Hepatocyte (in vitro differentiated cells): ENCODE measurements around the gene ADAMTS3. TPM values are rescaled to one million over a fixed set of nuclear protein-coding genes. Genes with fewer than 3 reads are reported as not detected.

Experiments used
- DNase-seq: peaks from one replicate; pipeline ENCODE4 v3.0.0-alpha.2; 2016; ENCODE audit warnings: low spot score
- H2AFZ ChIP-seq: fragments of 200-600 bp; sonication (generic); 2 replicates; pipeline ENCODE4 v1.6.0; 2016; ENCODE audit warnings: antibody characterized with exemption, mild to moderate bottlenecking
- H3K27ac ChIP-seq: fragments of 200-600 bp; sonication (generic); 2 replicates; pipeline ENCODE4 v1.5.1; 2016; ENCODE audit warnings: mild to moderate bottlenecking
- H3K27me3 ChIP-seq: fragments of 200-600 bp; sonication (generic); 2 replicates; pipeline ENCODE4 v1.6.1; 2016
- H3K36me3 ChIP-seq: fragments of 200-600 bp; sonication (generic); replicated peaks from 2 replicates; pipeline ENCODE4 v1.5.1; 2016; ENCODE audit warnings: low read depth; ENCODE audit not compliant: insufficient read depth
- H3K4me1 ChIP-seq: fragments of 200-600 bp; sonication (generic); 2 replicates; pipeline ENCODE4 v1.5.1; 2016; ENCODE audit warnings: mild to moderate bottlenecking, moderate library complexity; ENCODE audit not compliant: insufficient read depth
- H3K4me2 ChIP-seq: fragments of 200-600 bp; sonication (generic); 2 replicates; pipeline ENCODE4 v1.6.0; 2016
- H3K4me3 ChIP-seq: fragments of 200-600 bp; sonication (generic); 2 replicates; pipeline ENCODE4 v1.5.1; 2016; ENCODE audit warnings: mild to moderate bottlenecking
- H3K79me2 ChIP-seq: fragments of 200-600 bp; sonication (generic); 2 replicates; pipeline ENCODE4 v1.6.0; 2017; ENCODE audit warnings: mild to moderate bottlenecking
- H3K9me2 ChIP-seq: fragments of 200-600 bp; sonication (generic); replicated peaks from 2 replicates; pipeline ENCODE4 v1.6.0; 2017; ENCODE audit warnings: mild to moderate bottlenecking; ENCODE audit not compliant: insufficient read depth
- H3K9me3 ChIP-seq: fragments of 200-600 bp; sonication (generic); 2 replicates; pipeline ENCODE4 v1.5.1; 2016; ENCODE audit warnings: low read depth, mild to moderate bottlenecking
- H4K20me1 ChIP-seq: fragments of 200-600 bp; sonication (generic); 2 replicates; pipeline ENCODE4 v1.6.0; 2016; ENCODE audit warnings: mild to moderate bottlenecking; ENCODE audit not compliant: insufficient read depth, poor library complexity, severe bottlenecking
- CTCF ChIP-seq: fragments of 200-600 bp; sonication (generic); IDR thresholded peaks from 2 replicates; pipeline ENCODE4 v1.5.1; 2016; ENCODE audit warnings: antibody characterized with exemption, mild to moderate bottlenecking; ENCODE audit not compliant: poor library complexity
- EZH2 ChIP-seq: fragments of 200-600 bp; sonication (generic); IDR thresholded peaks from 2 replicates; pipeline ENCODE4 v1.6.1; 2016; ENCODE audit warnings: antibody characterized with exemption, mild to moderate bottlenecking, borderline replicate concordance
- EZH2phosphoT487 ChIP-seq: fragments of 200-600 bp; sonication (generic); IDR thresholded peaks from one replicate; pipeline ENCODE4 v1.6.1; 2018; ENCODE audit warnings: antibody characterized with exemption, mild to moderate bottlenecking, low read depth, moderate library complexity; ENCODE audit not compliant: unreplicated experiment, severe bottlenecking
- WGBS: methylation state at CpG from one replicate; pipeline ENCODE4 v1.1.6; 2016; ENCODE audit warnings: low lambda C conversion rate; ENCODE audit errors: missing lambda C conversion rate; 5-methylcytosine and 5-hydroxymethylcytosine counted together
- polyA plus RNA-seq: library from polyadenylated mRNA; unstranded; fragments of >200 nt; fragmentation: Nextera tagmentation; extraction: Ambion mirVana; gene quantifications from 2 replicates; pipeline ENCODE4 v1.2.1, GENCODE V29; 2016
- total RNA-seq: library from RNA; depleted of rRNA; stranded (reverse); fragments of >200 nt; gene quantifications from 2 replicates; pipeline ENCODE4 v1.2.3, GENCODE V29; 2014

The ADAMTS3 gene
- total and polyA plus RNA-seq, 2 experiments from 2014 or later, result 0.59 to 5.8 TPM

DNA sequence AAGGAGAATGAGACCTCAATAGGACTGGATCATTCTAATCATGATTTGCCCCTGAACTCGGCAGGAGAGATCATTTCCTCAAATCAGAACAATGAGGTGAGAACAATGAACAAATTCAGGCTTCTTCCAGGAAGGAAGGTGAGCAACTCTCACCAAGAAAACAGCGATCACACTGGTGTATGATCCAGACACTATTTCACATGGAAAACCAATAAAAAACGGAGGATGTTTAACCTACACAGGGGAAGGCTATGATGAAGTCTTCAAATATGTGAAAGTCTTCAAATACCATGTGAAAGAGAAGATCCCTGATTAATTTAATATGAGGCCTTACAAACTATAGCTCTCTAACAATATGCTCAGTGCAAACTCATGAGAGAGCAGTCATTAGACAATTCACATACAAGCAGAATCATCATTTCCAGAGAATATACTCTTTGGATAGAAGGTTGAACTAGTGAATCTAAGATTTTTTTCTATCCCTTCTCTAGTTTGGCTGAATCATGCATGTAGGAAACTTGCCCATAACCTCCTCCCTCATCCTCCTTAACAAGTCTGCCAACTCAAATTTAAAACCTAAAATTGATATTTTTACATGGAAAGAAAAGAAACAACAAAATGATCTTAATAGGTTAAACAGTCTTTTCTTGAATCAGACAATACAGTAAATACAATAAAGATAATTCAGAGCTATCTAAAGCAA is 122.5 kb downstream of the ADAMTS3 start:
- no peak for DNase-seq
- Histone ChIP-seq H3K27ac (no peak overlapping the region), H3K4me2 (no peak overlapping the region), H4K20me1 (no peaks in the 10 kb centered on the region), H3K4me1 (no peaks in the 10 kb centered on the region), H2AFZ (no peak overlapping the region), H3K79me2 (no peaks in the 10 kb centered on the region), H3K9me2 (no peaks in the 10 kb centered on the region), H3K27me3 (no peaks in the 10 kb centered on the region), H3K36me3 (no peaks in the 10 kb centered on the region), H3K4me3 (no peak overlapping the region), H3K9me3 (no peaks in the 10 kb centered on the region)
- no peak for TF ChIP-seq CTCF
- TF ChIP-seq EZH2, result no peak
- TF ChIP-seq EZH2phosphoT487, result no peak
- 81% methylated on average over 3 of the region's 3 CpGs for WGBS

DNA sequence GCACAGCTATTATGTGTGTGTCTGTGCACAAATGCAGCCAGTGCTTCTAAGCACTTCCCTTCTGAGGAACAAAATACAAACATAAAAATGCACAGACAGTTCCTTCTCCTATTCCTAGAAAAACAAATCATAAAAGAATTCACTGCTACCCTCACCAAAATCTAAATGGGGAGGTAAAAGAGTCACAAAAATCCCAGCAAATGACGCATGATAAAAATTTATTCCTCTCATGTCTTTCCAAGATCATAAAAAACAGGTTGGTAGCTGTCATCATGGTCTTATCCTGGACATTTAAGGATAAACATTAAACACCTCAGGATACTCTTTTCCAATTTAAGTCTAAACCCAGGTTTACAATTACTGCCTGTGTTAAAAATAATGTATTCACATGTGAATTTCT is 124.9 kb downstream of the ADAMTS3 start:
- 76% methylated on average over 1 of the region's 1 CpG for WGBS
- Histone ChIP-seq H3K27me3 (no peaks in the 10 kb centered on the region), H3K9me2 (no peaks in the 10 kb centered on the region), H3K4me1 (no peaks in the 10 kb centered on the region), H2AFZ (no peak overlapping the region), H4K20me1 (no peaks in the 10 kb centered on the region), H3K27ac (no peak overlapping the region), H3K36me3 (no peaks in the 10 kb centered on the region), H3K9me3 (no peaks in the 10 kb centered on the region), H3K79me2 (no peaks in the 10 kb centered on the region), H3K4me3 (no peak overlapping the region), H3K4me2 (no peak overlapping the region)
- TF ChIP-seq CTCF (no peak), EZH2phosphoT487 (no peak), EZH2 (no peak)
- no peak for DNase-seq

- Histone ChIP-seq H3K79me2 (no peaks in the 10 kb centered on the region), H3K4me3 (no peak overlapping the region), H3K4me1 (no peaks in the 10 kb centered on the region), H3K9me3 (no peaks in the 10 kb centered on the region), H3K4me2 (no peak overlapping the region), H3K27ac (no peak overlapping the region), H4K20me1 (no peaks in the 10 kb centered on the region), H3K9me2 (no peaks in the 10 kb centered on the region), H3K27me3 (no peaks in the 10 kb centered on the region), H2AFZ (no peak overlapping the region), H3K36me3 (no peaks in the 10 kb centered on the region)
- DNase-seq, result no peak
- no peak for TF ChIP-seq EZH2
- no peak for TF ChIP-seq EZH2phosphoT487
- no peak for TF ChIP-seq CTCF
- 94% methylated on average over 5 of the region's 5 CpGs for WGBS
These were observed 126.3 kb downstream of the ADAMTS3 start for GRCh38 chr4:72442715-72443114.
